Measurements from ENCODE around the gene ADRB2.
"Not testable (repeated sequence)": the region's sequence is repeated elsewhere in the genome, so short reads cannot be mapped to it uniquely, and the experiment has no call there.

ADRB2 gene

DNA sequence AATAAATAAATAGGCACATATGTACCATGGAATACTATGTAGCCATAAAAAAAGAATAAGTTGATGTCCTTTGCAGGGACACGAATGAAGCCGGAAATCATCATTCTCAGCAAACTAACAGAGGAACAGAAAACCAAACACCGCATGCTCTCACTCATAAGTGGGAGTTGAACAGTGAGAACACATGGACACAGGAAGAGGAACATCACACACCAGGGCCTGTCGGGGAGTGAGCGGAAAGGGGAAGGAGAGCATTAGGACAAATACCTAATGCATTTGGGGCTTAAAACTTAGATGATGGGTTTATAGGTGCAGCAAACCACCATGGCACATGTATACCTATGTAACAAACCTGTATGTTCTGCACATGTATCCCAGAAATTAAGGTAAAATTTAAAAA, 51.0 kb downstream of the ADRB2 start:
- not testable (repeated sequence) for H3K9me3 ChIP-seq (ENCODE audit: control insufficient read depth in 1 of 2, low read length in 2 of 2); H3K27ac ChIP-seq (ENCODE audit: low read length); H3K27me3 ChIP-seq (ENCODE audit: low read depth, low read length); H3K4me3 ChIP-seq (ENCODE audit: low read depth in 1 of 2, low read length in 2 of 2); H3K4me1 ChIP-seq (ENCODE audit: control insufficient read depth in 1 of 2, insufficient read depth in 2 of 2, low read length in 2 of 2); H3K36me3 ChIP-seq (ENCODE audit: control insufficient read depth in 1 of 2, insufficient read depth in 2 of 2, low read length in 2 of 2)
